Stromal cell of bone marrow (primary cell): ENCODE measurements around the gene PACSIN2.
"Not testable (repeated sequence)": the region's sequence is repeated elsewhere in the genome, so short reads cannot be mapped to it uniquely, and the experiment has no call there.

ENCODE experiments used
- DNase-seq: peaks from one replicate; pipeline ENCODE4 v3.0.0-alpha.2; 2012; ENCODE audit warnings: low read depth

Gene PACSIN2

GRCh38 chr22:42964994-42965699, 49.8 kb downstream of the PACSIN2 start:
- DNase-seq = no peak

DNA sequence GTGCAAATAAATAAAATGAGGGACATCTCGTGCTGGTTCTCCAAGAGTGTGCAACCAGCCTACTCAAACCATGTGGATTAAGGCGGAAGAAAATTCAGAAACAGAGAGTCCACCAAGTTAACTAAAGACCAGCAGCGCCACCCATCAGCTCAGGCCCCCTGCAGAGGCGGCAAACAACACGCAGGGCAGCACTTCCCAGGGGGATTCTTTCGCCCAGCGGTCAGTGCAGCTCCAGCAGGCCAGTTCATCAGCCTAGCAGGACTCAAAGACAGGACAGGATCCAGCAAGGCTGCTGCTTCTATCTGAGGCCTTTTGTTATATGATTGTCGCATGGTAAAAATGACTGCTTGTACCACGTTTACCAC, 51.7 kb downstream of the PACSIN2 start:
- no peak for DNase-seq

DNA sequence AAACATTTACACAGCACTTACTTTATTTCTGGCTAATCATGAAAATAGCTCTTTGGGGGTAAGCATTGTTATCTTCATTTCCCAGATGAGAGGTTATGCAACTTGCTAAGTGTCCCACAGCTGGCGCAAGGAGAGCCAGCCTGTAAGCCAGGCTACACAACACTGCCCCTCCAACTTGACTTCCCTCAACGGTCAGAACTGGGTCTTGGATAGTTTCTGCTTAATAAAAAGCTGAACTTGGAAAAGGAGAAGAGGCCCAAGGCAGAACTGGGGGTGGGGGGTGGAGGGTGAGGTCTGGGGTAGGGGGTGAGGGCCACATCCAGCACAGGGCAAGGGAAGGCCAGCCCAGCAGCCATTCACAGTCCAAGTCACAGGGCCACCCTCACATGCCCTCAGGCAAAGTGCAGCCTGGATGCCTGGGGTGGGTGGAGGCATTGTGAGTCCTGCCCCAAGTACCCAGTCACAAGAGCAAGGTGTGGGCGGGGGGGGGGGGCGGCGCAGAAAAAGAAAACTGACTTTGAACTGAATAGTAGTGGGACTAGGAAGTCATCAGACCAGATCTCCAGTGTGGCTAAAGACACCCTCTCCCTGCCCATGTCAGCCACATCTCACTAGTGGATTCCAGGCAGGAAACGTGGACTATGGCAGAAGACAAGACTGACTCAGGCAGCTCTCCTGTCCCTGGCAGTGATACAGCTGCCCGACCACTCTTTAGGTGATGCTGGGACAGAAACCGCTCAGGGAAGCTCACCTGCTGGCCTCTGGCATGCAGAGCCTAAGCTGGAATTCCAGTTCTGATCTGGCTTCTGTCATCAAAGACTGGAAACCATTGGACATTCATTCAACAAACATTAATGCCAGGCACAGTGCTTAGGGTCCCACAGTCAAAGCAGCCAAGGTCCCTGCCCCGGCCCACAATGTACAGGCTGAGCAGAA, 52.4 kb downstream of the PACSIN2 start:
- DNase-seq = no peak

DNA sequence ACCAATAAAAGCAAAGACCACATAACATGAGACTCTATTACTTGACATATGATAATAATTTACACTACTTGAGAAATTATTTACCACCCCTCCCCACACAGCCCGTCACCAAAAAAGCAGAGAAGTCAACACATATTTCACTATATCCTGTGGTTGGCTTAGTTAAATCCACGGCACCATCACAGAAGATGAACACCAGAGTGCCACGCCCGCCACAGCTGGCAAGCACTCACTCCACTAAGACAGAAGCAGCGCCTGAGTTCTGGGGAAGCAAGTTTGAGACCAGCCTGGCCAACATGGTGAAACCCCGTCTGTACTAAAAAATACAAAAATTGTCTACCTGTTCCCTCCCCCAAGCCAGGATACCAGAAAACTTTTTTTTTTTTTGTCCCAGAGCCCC, 53.1 kb downstream of the PACSIN2 start:
- DNase-seq = no peak

- not testable (repeated sequence) for DNase-seq
These were observed 53.6 kb downstream of the PACSIN2 start for GRCh38 chr22:42961400-42961690.

GRCh38 chr22:42960531-42961399, 54.2 kb downstream of the PACSIN2 start:
- no peak for DNase-seq

DNA sequence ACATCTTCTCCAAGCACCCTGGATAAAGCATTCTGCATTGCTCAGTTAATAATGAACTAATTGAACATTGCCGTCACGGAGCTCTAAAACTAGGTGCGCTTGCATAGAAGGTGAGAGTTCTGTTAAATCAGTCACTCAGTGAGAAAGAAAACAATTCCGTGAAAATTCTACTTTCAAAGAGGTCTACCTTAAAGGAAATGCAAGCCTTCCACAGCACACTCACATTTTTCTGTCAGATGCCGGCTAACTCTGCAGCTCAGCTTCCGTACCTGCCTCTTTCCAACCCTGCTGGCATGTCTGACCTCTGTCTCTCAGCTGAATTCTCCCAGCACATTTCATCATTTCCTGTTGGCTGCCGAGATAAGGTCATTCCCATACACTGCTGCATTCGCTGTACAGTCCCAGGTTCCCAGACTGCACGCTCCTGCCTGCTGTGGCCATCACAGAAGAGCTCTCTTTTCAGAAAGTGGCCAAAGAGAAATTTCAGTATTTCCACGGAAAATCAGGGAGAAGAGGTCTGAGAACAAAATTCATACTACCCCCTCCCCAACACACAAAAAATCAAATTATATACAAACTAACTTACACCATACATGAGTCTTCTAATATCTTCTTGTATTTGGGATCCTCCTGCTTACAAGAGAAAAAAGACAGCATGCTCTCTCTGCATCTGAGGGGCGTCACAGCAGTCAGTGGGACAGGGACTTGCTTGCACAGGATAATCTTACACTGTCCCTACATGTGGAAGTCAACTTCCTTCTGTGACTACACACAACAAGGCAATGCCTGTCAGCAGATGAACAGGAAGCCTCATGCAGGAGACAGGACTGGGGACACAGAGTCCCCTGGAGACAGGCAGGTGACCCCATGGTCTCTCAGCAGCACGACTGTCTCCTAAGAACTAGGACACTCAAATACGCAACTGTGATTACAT, 55.1 kb downstream of the PACSIN2 start:
- peak; percentile 34 for DNase-seq

GRCh38 chr22:42958937-42959336, 56.0 kb downstream of the PACSIN2 start:
- DNase-seq = no peak

DNA sequence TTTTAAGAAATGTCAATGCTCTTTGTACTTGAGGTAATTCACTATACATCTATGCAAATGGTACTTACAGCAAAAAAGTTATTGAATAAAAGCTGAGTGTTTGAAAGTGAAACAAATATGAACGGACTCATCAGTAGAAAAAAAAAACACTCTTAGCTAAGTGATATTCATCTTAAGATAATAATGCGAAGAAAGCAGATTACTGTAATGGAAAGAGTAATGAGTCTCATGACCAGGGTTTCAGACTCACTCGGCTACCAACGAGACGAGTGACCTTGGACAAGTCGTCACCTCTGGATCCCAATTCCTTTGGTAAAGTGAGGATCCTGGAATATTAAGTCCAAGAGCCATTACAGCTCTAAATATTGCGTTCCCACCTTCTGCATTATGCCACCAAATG, 57.0 kb downstream of the PACSIN2 start:
- no peak for DNase-seq

- DNase-seq = no peak
These were observed 57.4 kb downstream of the PACSIN2 start for GRCh38 chr22:42957544-42957943.

DNA sequence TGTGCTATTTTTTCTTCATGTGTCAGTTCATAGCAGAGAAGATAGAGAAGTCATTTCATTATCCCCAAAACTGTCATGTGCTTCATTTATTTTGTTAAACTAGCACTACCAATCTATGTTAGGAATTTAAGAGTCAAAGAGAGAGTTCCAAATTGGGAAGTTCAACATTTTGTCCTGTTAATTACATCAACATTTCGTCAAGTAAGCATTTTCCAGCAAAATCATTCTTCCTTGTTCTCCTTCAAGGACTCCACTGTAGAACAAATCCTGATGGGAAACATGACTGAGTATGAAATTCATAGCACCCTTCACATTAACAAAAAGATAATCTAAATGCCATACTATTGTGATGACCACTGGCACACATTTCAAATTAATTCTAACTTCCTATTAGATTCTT, 59.1 kb downstream of the PACSIN2 start:
- no peak for DNase-seq

- DNase-seq = no peak
These were observed 59.8 kb downstream of the PACSIN2 start for GRCh38 chr22:42955087-42955635.

DNA sequence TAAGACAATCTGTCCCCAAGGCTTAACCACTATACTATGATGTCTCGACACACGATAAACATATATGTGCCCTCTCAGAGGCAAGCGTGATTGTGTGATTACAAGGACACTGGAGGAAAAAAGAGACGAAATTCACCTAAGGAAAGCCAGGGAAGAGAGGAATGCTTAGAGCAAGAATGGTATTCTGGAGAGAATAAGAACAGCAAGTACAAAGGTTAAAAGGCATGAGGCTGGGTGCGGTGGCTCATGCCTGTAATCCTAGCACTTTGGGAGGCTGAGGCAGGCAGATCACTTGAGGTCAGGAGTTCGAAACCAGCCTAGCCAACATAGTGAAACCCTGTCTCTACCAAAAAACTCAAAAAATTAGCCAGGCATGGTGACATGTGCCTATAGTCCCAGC, 61.2 kb downstream of the PACSIN2 start:
- DNase-seq = not testable (repeated sequence)

- no peak for DNase-seq
These were observed 63.7 kb downstream of the PACSIN2 start for GRCh38 chr22:42951093-42951710.

DNA sequence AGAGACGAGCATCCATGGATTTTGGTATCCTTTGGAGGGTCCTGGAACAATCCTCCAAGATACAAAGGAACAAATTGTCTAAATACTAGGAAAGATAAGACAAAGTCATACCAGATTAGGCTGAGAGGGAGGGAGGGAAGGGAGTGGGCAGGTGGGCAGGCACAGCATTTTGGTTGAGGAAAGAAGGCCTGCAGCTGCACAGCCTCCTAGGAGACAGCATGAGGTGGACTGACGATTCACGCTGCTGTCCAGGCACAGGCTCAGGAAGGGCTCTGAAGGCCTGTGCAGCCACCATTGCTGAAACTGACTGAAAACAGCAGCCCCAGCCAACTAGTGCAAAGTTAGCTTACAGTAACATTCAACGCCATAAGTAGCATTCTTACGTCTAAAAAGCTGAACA, 64.7 kb downstream of the PACSIN2 start:
- DNase-seq = no peak

DNA sequence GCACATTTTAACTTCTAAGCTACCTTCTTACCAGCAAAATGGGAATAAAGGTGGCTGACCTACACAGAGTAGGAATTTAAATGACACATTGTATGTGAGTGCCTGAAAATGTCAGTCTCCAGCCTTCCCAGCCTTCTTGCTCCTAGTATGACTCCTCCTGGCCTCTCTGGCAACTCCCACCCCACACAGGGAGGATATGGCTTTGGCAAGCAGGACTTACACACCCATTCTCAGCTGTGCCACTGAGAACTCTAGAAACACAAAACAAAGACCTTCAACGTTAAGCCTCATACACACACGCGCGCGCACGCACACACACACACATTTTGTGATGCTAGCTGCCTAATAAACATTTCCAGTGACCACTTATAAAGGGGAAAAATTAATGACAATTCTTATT, 65.8 kb downstream of the PACSIN2 start:
- peak; percentile 54 for DNase-seq

GRCh38 chr22:42948294-42948693, 66.7 kb downstream of the PACSIN2 start:
- no peak for DNase-seq

- no peak for DNase-seq
These were observed 67.5 kb downstream of the PACSIN2 start for GRCh38 chr22:42947211-42947990.

- DNase-seq = no peak
These were observed 68.3 kb downstream of the PACSIN2 start for GRCh38 chr22:42946546-42947198.
